ENCODE measurements around the gene DIS3L2.

- no peak for TF ChIP-seq POLR2A (IDR thresholded peaks at IDR 0.05)
- TF ChIP-seq CTCF (IDR thresholded peaks at IDR 0.05): no peak
- TF ChIP-seq POLR2AphosphoS5 (IDR thresholded peaks at IDR 0.05): no peak
These were observed 47.3 kb upstream of the DIS3L2 start for GRCh38 chr2:231914077-231914690.
